ENCODE measurements around the gene ADAMTS12. TPM values are rescaled to one million over a fixed set of nuclear protein-coding genes. Genes with fewer than 3 reads are reported as not detected.

ADAMTS12 gene
- total and polyA plus RNA-seq, 4 donors = 0.49 to 6.4 (median 2.3) TPM

- no peaks in the 10 kb centered on the region for H3K9me3 ChIP-seq (ENCODE audit: control insufficient read depth in 4 of 4, low read length in 3 of 4)
- H3K36me3 ChIP-seq (ENCODE audit: control insufficient read depth in 4 of 4, insufficient read depth in 3 of 4, low read depth in 1 of 4, low read length in 3 of 4) = no peaks in the 10 kb centered on the region
- H3K4me3 ChIP-seq (ENCODE audit: low read depth in 1 of 3, low read length in 3 of 3) = no peak overlapping the region
- H3K27ac ChIP-seq (ENCODE audit: low read depth in 1 of 2, low read length in 2 of 2) = no peak overlapping the region
- no peaks in the 10 kb centered on the region for H3K27me3 ChIP-seq (ENCODE audit: control insufficient read depth in 4 of 4, insufficient read depth in 4 of 4, low read length in 3 of 4)
- TF ChIP-seq RAD21 (IDR thresholded peaks at IDR 0.05) (no peak), HNF4A (conservative IDR thresholded peaks at IDR 0.05) (no peak), RXRA (IDR thresholded peaks at IDR 0.05) (no peak), YY1 (IDR thresholded peaks at IDR 0.05) (no peak), HNF4G (IDR thresholded peaks at IDR 0.05) (no peak), FOXA1 (IDR thresholded peaks at IDR 0.05) (no peak), TAF1 (conservative IDR thresholded peaks at IDR 0.05) (no peak), EGR1 (IDR thresholded peaks at IDR 0.05; ENCODE audit: low read depth in 2 of 2) (no peak), JUND (IDR thresholded peaks at IDR 0.05) (no peak), ZBTB33 (IDR thresholded peaks at IDR 0.05) (no peak), FOXA2 (IDR thresholded peaks at IDR 0.05) (no peak), SP1 (IDR thresholded peaks at IDR 0.05) (no peak)
- TF ChIP-seq, protein P1, sequence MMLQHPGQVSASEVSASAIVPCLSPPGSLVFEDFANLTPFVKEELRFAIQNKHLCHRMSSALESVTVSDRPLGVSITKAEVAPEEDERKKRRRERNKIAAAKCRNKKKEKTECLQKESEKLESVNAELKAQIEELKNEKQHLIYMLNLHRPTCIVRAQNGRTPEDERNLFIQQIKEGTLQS (IDR thresholded peaks at IDR 0.05) = no peak
- peaks cover 0 to 1% (median 0%) of the 10 kb centered on the region in 4 donors for H3K4me1 ChIP-seq (ENCODE audit: control insufficient read depth in 4 of 4, insufficient read depth in 4 of 4, low read length in 3 of 4)
- DNase-seq (ENCODE audit: low spot score) = no peak
- WGBS = 78% methylated on average over 2 of the region's 2 CpGs
- H3K9ac ChIP-seq (ENCODE audit: low read depth in 1 of 2, low read length in 2 of 2) = no peak overlapping the region
Observed at GRCh38 chr5:33701951-33702350, 189.8 kb downstream of the ADAMTS12 start.

- Histone ChIP-seq H3K4me3 (ENCODE audit: low read depth in 1 of 3, low read length in 3 of 3) (no peak overlapping the region), H3K4me1 (ENCODE audit: control insufficient read depth in 4 of 4, insufficient read depth in 4 of 4, low read length in 3 of 4) (peaks cover 0 to 1% (median 0%) of the 10 kb centered on the region in 4 donors), H3K9ac (ENCODE audit: low read depth in 1 of 2, low read length in 2 of 2) (no peak overlapping the region), H3K36me3 (ENCODE audit: control insufficient read depth in 4 of 4, insufficient read depth in 3 of 4, low read depth in 1 of 4, low read length in 3 of 4) (no peaks in the 10 kb centered on the region), H3K27ac (ENCODE audit: low read depth in 1 of 2, low read length in 2 of 2) (no peak overlapping the region), H3K27me3 (ENCODE audit: control insufficient read depth in 4 of 4, insufficient read depth in 4 of 4, low read length in 3 of 4) (no peaks in the 10 kb centered on the region), H3K9me3 (ENCODE audit: control insufficient read depth in 4 of 4, low read length in 3 of 4) (no peaks in the 10 kb centered on the region)
- DNase-seq (ENCODE audit: low spot score) = no peak
- no peak for TF ChIP-seq ZBTB33 (IDR thresholded peaks at IDR 0.05)
- TF ChIP-seq, protein P2, sequence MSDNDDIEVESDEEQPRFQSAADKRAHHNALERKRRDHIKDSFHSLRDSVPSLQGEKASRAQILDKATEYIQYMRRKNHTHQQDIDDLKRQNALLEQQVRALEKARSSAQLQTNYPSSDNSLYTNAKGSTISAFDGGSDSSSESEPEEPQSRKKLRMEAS (IDR thresholded peaks at IDR 0.05) = no peak
- TF ChIP-seq HNF4A (conservative IDR thresholded peaks at IDR 0.05) = no peak
- TF ChIP-seq, protein P3, sequence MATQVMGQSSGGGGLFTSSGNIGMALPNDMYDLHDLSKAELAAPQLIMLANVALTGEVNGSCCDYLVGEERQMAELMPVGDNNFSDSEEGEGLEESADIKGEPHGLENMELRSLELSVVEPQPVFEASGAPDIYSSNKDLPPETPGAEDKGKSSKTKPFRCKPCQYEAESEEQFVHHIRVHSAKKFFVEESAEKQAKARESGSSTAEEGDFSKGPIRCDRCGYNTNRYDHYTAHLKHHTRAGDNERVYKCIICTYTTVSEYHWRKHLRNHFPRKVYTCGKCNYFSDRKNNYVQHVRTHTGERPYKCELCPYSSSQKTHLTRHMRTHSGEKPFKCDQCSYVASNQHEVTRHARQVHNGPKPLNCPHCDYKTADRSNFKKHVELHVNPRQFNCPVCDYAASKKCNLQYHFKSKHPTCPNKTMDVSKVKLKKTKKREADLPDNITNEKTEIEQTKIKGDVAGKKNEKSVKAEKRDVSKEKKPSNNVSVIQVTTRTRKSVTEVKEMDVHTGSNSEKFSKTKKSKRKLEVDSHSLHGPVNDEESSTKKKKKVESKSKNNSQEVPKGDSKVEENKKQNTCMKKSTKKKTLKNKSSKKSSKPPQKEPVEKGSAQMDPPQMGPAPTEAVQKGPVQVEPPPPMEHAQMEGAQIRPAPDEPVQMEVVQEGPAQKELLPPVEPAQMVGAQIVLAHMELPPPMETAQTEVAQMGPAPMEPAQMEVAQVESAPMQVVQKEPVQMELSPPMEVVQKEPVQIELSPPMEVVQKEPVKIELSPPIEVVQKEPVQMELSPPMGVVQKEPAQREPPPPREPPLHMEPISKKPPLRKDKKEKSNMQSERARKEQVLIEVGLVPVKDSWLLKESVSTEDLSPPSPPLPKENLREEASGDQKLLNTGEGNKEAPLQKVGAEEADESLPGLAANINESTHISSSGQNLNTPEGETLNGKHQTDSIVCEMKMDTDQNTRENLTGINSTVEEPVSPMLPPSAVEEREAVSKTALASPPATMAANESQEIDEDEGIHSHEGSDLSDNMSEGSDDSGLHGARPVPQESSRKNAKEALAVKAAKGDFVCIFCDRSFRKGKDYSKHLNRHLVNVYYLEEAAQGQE (IDR thresholded peaks at IDR 0.05) = no peak
- no peak for TF ChIP-seq EGR1 (IDR thresholded peaks at IDR 0.05; ENCODE audit: low read depth in 2 of 2)
- no peak for TF ChIP-seq RXRA (IDR thresholded peaks at IDR 0.05)
- TF ChIP-seq JUND (IDR thresholded peaks at IDR 0.05) = no peak
- TF ChIP-seq TAF1 (conservative IDR thresholded peaks at IDR 0.05) = no peak
- TF ChIP-seq, protein P1 (IDR thresholded peaks at IDR 0.05) = no peak
- TF ChIP-seq FOXA2 (IDR thresholded peaks at IDR 0.05) = no peak
- TF ChIP-seq NR2F2 (IDR thresholded peaks at IDR 0.05) = no peak
- TF ChIP-seq RAD21 (IDR thresholded peaks at IDR 0.05) = no peak
- TF ChIP-seq HNF4G (IDR thresholded peaks at IDR 0.05) = no peak
- no peak for TF ChIP-seq FOXA1 (IDR thresholded peaks at IDR 0.05)
- TF ChIP-seq GABPA (IDR thresholded peaks at IDR 0.05 in 1 of 2, conservative IDR thresholded peaks at IDR 0.05 in 1 of 2) = no peak
- no peak for TF ChIP-seq CTCF (IDR thresholded peaks at IDR 0.05; ENCODE audit: low read depth, low read length, missing input control)
- TF ChIP-seq SP1 (IDR thresholded peaks at IDR 0.05) = no peak
- TF ChIP-seq YY1 (IDR thresholded peaks at IDR 0.05) = no peak
- WGBS = 84% methylated on average over 3 of the region's 3 CpGs
Observed at GRCh38 chr5:33701251-33701650, 190.5 kb downstream of the ADAMTS12 start.

Measured in liver (tissue), 9 donors.